ENCODE results near the gene AQP5.
A peak's percentile ranks its signal among the peaks of the same experiment; 100 is the strongest.

The AQP5 gene

DNA sequence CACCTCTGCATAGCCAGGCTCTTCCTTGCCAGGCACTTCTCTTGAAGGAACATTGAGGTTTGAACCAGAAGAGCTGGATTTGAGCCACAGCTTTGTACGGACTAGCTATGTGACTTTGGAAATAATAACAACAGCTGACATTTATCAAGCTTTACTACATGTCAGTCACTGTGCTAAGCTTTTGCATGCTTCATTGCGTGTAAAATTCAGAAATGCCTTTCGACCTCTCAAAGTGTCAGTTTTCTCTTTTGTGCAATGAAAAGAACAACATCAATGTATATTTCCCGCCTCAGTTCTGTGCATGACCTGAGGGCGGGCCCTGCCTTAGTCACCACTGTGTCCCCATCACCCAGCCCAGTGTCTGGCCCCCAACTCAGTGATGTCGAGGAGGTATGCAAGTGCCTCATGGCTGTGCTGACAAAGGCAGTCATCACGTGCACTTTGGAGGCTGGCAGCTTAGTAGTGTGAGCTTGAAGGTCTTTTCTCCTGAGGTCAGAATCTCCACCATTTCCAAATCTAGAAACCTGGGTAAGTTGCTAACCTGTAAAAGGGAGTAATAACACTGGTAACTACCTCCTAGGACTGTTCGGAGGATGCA, 29.0 kb upstream of the AQP5 start:
- DNase-seq = no peak

DNA sequence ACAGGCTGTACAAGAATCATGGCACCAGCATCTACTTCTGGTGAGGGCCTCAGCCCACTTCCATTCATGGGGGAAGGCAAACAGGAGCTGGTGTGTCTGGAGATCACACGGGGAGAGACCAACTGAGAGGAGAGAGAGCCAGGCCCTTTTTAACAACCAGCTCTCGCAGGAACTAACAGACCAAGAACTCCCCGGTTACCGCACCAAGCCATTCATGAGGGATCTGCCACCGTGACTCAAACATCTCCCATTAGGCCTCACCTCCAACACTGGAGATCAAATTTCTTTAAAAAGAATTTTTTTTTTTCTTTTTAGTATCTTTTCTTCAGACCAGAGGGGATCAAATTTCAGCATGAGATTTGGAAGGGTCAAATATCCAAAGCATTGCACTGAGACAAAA, 27.9 kb upstream of the AQP5 start:
- no peak for DNase-seq

DNA sequence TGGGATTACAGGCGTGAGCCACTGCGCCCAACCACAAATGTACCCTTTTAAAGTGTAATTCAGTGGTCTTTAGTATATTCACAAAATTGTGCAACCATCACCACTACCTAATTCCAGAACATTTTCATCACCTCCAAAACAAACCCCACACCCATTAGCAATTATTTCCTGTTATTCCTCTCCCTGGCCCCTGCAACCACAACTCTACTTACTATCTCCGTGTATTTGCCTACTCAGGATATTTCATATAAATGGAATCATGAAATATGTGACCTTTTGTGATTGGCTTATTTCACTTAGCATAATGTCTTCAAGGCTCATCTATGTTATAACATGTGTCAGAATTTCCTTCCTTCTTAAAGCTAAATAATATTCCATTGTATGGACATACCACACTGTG, 27.2 kb upstream of the AQP5 start:
- DNase-seq = no peak

DNA sequence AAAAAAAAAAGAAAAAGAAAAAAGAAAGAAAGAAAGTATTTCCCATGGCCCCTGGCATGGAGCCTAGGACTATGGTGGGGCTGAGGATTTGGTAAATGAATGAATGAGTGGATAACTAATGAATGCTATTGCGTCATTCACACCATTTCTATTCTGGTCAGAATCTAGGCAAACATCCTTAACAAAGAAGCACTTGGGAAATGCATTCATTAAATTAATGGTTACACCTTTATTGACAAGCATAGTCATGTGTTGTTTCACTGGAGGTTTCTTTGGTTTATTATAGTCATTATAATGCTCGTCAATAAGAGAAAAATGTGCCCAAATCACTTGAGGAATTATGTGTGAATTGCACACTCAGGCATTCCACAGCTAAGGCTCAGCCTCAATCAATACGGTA, 24.7 kb upstream of the AQP5 start:
- DNase-seq = no peak

DNA sequence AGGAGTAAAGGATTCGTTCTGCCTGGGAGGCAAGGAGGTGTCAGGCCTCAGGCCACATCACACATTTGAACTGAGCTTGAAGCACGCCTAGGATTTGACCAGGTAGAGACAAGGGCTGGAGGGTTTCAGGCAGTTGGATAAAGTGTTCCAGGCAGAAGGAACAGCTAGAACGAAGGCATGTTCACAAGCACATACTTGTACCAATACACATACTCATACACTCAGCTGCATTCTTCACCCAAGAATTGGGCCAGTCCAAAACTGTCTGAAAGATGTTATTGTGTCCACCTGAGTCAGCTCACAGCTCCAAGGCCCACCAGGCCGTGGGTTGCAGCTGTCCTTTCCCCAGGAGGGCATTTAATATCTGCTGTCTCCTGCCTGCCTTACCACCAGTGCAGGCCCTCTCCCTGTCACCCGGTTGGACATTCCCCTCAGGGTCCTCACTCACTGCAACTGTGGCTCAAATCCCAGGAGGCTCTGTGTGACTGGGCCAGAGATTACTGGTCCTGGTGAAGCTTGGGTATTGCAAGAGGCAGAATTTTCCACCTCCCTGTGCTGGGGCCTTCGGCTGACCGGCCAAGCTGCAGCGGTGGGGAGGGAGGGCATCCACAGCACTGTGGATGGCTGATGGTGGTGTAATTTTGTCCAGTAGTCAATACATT, 23.9 kb upstream of the AQP5 start:
- DNase-seq = no peak

DNA sequence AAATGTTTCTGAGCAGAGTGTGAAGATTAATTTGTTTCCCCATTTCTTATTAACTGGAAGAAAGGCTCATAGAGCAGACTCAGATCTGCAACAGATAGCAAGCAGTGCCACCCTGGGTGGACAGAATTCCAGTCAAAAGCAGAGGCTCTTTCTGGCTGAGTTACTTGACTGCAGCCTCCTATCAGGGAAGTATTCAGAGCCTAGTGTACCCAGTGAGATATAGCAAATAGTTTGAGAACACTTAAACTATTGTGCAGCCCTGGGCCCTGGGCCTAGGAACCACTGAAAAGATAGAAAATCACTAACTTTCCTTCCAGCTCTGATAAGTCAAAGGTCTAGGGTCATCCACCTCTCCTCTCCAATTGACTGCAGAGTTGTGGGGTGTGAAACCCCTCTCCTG, 22.4 kb upstream of the AQP5 start:
- DNase-seq = no peak

DNA sequence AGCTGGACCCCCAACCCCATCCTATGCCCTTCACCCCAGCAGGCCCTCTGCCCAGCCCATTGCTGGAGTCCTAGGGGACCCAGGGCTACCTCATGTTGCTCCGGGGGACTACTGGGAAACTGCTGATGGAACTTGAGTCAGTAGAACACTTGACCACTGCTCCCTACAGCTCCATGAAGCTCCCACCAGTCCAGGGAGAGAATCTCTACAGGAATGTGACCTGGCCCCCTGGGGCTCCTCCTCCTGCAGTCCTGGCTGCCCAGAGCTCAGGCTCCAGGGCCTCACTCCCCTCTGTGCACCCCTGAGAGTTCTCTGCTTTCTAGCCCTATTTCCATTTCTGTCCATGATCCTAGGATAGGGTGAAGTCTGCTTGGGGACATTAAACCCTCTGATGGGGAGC, 22.0 kb upstream of the AQP5 start:
- DNase-seq = no peak

DNA sequence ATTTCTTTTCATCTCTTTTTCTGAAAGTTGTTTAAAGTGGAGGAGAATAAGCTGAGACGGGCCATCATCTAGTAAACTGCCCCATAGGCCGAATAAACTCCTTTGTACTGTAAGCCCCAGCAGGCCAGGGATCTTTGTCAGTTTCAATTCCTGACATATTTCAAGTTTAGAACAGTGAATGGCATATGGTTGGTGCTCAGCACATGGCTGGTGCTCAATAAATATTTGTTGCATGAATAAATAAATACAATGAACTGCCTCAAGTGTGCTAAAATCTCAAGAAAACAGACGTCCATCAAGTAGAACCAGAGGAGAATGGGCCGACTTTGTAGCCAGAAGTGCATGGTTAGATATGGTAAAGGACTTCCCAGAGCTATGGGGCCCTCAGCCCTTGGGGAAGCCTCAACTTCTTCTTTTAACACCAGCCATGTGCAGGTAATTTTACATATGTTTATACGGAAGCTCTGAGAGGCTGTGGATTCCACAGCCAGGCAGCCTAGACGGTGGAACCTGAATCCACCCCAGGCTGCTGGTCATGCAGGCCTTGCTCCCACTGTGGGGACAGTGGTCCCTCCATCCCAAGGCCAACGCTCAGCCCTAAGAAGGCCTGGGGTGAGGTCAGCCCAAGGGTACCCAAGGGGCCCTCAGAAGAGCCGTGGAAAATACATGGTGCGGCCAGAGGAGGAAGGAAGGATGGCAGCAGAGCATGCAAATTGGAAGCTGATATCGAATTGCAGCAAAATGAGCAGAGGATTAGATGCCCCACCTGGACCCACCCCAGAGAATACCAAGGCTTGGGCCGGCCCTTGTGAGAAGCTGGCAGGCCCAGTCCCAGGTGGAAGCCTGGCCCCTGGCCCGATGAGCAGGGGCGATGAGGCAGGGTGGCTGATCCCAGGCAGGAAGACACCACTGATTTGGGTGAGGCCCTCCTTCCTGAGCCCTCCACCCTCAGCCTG, 19.8 kb upstream of the AQP5 start:
- peak; percentile 32 to 61 for DNase-seq

DNA sequence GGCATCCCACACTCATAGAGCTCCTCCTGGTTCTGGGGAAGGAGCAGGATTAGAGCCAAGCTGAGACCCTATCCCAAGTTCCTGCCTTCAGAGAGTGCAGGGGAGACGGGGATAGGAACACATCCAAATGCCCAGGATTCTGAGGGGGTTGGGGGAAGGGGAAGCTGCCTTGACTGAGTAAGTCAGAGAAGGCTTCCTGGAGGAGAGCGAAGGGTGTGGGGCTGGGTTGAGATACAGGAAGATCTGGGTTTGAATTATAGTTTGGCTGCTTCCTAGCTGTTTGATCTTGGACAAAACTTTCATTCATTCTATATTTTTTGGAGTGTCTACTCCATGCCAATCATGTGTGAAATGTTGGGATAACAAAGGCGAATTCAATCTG, 19.2 kb upstream of the AQP5 start:
- no peak for DNase-seq

DNA sequence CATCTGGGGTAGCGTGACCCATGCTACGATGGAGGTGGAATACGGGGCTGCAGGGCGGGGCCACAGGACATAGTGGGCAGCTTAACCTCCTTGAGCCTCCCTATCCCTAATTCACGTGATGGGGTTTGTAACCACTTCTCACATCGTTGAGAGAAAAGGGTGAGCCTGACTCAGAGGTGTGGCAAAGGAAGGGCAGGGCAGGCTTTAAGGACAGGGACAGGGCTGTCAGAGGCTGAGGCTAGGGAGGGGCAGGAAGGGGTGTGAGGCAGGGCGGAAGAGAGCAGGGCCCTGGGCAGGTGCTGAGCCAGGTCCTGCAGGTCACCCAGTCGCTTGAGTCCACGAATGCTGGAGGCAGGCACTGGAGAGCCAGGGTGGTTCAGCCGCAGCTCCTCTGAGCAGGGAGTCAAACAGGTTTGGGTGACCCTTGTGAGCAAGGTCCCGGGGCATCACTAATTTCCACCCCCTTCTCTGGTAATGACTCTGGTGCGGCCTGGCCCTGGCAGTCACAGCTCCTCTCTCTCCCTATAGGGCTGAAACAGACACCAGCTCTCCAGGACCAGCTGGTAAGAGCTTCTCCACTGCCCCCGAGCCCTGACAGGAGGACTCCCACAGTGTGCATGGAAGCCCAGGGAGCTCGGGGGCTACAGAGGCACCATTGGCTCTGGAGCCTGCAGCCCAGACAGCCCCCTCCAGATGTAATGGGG, 18.6 kb upstream of the AQP5 start:
- no peak for DNase-seq

DNA sequence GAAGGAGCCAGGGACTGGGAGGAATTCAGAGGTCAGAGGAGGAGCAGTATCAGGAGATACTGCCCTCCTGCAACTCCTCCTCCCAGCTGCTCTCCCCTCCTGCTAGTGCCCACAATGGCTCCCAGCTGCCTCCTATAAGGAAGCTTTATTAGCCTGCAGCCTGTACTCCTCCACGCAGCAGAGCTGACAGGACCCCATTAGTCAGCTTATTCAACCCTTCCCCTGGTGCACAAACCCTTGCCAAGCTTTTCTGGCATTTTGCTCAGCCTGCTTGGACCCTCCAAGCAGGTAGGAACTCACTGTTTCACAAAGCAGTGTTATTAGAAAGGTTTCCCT, 18.1 kb upstream of the AQP5 start:
- no peak for DNase-seq

DNA sequence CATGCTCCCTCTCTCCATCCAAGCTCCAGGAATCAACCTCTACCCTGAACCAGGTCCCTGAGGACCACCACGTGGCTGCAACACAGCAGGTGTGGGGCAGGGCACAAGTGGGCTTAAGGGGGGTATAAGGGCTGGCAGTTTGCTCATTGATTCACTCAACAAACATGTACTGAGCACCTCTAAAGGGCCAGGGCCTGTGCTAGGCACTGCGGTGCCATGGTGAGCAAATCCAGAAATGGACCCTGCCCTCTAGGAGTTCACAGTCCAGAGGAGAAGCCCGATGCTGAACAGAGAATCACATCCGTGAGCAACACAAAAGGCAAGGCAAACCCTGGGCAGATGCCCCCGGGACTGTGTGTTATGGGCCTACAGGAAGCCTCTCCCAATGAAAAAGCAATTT, 17.6 kb upstream of the AQP5 start:
- no peak for DNase-seq

DNA sequence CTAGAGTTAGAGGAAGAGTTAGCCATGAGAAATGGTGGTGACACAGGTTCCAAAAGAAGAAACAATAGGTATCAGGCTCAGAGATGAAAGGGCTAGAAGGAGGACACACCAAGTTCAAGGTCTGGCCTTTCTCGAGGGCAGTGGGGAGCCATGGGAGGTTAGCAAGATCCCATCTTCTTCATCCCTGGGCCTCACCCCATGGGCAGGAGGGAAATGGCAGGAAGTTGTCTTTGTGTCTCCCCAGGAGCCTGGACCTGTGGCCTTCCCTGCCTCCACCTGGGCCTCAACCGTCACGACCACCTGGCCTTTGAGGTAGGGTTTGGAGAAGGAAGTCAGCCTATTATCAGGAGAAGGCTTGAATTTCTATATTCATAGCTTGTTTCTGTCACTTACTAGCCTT, 17.0 kb upstream of the AQP5 start:
- no peak for DNase-seq

DNA sequence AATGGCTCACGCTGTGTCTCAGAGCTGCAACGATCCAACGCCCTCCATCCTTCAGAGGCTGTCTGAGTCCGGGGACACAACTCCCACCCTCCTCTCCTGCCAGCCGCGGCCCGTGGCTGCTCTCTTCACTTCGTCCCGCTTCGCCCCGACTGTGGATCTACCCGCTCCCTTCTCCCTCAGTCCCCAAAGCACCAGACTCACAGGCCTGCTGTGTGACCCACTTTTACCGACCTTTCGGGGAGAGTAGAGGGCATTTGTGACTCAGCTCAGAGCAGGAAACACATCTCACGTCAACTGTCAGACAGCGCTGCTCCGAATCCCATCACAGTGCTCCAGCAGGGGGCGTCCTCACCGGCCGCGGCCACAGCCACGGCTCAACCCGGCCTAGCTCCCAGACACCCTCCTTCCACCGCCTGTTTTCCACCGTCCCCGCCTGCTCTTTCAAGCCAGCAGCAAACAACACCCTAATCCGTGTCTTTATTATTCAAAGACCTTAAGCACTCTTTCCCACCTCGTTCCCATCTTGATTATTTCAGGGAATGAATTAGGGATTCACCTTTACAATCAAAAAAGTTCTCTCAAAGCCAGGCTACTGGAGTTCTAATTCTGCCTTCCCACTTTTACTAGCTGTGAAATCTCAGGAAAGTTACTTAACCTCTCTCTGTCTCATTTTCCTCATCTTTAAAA, 16.1 kb upstream of the AQP5 start:
- DNase-seq = peak; percentile 24 to 85

DNA sequence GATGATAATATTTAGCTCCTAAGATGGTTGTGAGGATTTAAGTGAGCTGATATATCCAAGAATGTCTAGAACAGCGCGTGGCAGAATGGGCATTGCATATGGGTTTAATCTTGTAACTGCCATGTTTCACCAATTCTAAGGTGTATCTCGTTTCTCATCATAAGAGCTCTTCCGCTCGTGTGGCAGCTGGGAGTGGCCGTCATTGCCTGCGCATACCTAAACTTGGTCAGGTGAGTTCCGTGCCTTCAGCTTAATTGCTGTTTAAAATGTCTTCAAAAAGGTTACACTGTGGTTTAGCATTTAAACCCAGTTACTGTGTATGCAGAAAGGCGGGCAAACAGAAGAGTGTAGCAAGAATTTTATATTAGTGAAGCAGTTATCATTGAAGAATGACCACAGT, 15.6 kb upstream of the AQP5 start:
- no peak for DNase-seq

DNA sequence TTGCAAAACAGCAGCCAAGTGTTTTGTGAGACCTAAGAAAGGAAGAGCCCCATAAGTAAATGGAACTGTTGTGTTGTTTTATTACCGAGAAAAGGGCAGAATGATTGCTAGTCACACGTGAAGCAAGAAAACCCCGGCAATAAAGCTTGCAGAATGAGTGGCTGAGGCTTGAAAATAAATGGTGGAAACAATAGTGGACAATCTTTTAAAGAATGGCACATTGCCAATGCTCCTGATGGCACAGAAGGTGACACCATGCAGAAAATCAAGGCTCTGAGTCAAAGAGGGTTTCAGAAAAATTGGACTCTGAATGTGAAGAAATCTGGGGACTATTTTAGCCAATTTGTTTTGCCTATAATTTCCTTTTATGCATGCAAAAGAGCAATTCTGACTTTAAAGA, 15.2 kb upstream of the AQP5 start:
- no peak for DNase-seq

DNA sequence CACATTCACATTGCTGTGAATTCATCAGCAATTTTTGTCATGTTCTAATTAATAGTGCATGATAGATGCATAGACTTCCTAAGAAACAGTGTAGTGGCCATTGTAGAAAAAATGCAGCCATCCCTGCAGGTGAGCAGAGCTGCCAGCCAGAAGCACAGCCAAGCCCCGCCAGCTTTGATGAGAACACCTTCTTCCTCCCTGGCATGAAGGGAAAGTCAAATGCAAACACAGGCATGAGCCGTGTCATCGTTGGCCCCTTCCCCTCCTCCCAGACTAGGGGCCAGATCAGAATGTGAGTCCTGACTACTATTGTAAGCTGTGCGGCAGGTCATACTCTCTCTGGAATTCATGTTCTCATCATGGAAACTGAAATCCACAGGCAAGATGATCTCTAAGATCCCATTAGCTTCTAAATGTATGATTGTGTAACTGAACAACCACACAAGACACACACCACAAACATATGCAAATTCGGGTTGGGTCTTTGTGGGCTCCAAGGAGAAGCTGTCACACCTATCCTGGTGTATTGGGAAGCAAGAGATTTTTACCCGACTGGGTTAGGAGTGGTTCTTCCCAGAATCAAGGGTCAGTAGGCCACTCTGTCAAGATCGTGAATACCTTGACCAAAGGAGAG, 14.0 kb upstream of the AQP5 start:
- DNase-seq = peak in 1 of 2 experiments; percentile 45

DNA sequence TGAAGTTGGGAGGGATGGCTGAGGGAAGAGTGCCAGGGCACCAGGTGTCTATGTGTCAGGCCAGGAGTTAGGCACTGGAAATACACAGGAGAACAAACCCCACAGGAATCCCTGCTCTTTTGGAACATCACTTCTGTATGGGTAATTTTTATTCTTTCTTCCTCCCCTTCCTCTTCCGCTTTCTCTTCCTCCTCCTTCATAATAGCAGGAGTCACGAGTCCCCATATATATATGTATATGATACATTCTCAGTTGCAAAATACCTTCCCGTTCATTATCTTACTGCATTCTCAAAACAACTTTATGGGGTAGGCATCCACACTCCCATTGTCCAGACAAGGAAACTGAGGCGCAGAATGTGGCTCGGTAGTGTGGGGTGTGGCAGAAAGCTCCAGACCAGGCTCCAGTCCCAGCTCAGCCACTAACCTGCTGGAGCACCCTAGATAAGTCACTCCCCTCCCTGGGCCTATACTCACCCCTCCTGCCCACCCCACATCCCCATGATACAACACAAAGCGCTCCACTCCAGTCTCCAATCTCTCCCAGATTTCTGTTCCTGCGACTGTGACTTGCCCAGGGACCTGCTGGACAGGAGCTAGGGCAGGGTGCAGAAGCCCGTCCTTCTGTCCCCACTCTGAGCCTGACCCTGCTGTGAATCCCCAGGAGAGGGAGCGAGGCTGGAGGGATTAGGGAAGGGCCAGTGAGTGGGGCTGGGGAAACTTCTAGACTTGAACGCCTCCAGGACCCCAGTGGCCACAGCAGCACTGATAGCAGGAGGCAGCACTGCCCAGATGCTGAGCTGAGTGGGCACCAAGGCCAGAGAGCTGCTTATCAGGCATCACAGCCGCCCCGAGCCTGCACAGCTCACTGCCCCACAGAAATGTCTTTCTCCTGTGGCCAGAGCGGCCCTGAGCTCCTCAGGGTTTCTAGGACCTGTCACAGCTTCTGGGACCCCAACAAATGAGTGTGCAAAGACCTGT, 12.5 kb upstream of the AQP5 start:
- DNase-seq = no peak

DNA sequence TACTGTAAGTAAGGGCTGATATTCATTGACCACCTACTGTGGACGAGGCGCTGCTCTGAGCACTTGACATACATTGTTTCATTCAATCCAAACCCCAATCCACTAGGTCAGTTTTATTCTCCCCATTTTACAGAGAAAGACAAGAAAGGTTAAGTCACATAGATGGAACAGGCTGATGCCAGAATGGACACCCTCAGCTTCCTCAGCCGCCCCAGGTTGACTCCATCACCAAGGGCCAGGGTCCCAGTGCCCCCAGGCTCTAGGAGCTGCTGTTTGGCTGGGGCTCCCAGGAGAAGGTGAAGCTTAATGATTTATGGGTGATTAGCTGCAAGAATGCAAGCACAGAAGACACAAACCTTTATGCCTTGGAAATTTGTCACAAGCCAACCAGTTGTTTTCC, 11.8 kb upstream of the AQP5 start:
- no peak for DNase-seq

DNA sequence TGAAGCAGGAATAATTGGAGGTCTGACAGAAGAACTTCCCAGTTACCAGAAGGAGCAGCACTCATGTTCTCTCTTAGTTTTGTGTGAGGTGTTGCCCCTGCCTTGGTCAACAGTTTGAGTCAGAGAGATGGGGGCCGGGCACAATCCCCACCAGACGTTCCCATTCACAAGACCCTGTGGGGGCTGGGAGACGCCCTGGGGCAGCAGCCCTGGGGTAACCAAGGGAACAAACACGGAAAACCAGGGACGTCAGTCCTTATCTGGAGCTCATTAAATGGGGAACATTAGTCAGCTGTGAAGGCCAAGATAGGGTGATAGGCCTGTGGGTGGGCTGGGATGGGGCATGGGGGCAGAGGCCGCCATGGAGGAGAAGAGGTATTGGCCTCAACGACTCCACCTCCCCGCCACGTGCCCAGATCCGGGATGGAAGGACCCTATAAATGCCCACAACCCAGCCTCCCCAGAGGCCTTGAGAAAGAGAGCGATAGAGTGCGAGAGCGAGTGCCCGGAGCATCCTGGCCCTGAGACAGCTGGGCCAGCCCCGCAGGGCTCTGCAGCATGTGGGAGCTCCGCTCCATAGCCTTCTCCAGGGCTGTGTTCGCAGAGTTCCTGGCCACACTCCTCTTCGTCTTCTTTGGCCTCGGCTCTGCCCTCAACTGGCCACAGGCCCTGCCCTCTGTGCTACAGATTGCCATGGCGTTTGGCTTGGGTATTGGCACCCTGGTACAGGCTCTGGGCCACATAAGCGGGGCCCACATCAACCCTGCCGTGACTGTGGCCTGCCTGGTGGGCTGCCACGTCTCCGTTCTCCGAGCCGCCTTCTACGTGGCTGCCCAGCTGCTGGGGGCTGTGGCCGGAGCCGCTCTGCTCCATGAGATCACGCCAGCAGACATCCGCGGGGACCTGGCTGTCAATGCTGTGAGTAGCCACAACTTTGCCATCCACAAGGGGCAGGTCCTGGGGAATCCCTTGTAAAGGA, 11.1 kb upstream of the AQP5 start, which contains the start of gene AQP2:
Gene AQP2, plus strand, starts transcription at position 465 of the 979 bp plus-strand sequence. Its CDS starts 94 bp downstream, at position 559.
- DNase-seq = no peak

Data from NCI-H526 (cell line).